NCI-H526 treated with DMSO at 0.1 percent for 48 hours (cell line): Measurements from ENCODE around the gene MTX1.
"Not testable (repeated sequence)": the region's sequence is repeated elsewhere in the genome, so short reads cannot be mapped to it uniquely, and the experiment has no call there.

Experiments used
- DNase-seq: peaks from one replicate; lab custom pipeline; 2025; lab: John Stamatoyannopoulos, UW

Gene MTX1, protein sequence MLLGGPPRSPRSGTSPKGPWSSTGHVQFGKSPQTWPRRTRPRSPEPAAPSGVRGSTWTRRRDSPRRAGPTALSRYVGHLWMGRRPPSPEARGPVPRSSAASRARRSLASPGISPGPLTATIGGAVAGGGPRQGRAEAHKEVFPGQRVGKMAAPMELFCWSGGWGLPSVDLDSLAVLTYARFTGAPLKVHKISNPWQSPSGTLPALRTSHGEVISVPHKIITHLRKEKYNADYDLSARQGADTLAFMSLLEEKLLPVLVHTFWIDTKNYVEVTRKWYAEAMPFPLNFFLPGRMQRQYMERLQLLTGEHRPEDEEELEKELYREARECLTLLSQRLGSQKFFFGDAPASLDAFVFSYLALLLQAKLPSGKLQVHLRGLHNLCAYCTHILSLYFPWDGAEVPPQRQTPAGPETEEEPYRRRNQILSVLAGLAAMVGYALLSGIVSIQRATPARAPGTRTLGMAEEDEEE

DNA sequence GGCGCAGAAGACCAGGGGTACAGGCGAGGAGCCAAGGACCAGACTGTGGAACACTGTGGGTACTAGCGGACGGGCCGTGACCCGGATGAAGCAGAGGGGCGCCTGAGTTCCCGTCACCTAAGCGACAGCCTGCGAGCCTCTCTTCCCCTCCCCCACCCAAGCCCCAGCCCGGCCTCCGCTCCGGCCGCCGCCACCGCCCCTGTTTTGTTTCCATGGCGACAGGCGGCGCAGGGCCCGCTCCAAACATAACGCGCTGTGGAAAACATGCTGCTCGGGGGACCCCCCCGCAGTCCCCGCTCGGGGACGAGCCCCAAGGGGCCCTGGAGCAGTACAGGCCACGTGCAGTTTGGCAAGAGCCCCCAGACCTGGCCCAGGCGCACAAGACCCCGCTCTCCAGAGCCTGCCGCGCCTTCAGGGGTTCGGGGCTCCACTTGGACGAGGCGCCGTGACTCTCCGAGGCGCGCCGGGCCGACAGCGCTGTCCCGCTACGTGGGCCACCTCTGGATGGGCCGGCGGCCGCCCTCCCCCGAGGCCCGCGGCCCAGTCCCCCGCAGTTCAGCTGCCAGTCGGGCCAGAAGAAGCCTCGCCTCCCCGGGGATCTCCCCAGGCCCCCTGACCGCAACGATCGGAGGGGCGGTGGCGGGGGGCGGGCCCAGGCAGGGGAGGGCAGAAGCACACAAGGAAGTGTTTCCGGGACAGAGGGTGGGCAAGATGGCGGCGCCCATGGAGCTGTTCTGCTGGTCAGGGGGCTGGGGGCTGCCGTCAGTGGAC lies at the start of gene MTX1:
Gene MTX1 (plus strand): TSS at position 155 of the 771 bp plus-strand sequence. CDS start 110 bp downstream, at position 265.
- peak; percentile 85 for DNase-seq

DNA sequence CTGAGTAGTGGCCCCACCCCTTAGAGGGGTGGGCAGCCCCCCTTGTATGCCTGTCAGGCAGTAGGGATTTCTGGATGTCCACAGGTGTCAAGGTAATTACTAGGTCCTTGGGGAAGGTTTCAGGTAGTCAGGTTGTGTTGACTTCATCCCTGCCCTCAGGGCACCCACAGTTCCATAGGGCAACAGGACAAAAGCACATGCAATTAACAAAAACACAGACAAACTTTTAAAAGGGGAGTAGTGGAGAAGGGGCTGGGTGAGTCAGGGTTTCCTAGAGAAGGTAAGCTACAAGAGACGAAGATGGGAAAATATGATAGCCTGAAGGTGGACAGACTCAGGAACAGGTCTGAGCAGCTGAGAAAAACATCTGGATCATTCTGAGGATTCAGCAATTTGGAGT lies 49.5 kb upstream of the MTX1 start:
- no peak for DNase-seq

DNA sequence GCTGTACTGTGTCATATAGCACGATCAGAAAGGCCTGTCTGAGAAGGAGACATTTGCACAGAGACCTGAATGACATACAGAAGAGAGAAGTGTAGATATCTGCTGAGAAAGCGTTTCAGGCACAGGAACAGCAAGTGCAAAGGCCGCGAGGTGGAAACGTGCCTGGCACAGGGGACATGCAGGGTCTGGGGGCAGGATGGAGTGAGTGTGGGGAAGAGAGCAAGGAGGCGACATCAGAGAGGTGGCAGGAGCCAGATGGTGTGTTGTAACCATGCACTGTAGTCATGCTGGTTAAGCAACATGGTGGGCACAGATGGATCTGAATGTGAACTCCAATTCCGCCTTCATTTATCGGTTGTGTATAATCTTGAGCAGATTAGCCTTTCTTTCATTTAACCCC lies 48.4 kb upstream of the MTX1 start:
- DNase-seq: no peak

DNA sequence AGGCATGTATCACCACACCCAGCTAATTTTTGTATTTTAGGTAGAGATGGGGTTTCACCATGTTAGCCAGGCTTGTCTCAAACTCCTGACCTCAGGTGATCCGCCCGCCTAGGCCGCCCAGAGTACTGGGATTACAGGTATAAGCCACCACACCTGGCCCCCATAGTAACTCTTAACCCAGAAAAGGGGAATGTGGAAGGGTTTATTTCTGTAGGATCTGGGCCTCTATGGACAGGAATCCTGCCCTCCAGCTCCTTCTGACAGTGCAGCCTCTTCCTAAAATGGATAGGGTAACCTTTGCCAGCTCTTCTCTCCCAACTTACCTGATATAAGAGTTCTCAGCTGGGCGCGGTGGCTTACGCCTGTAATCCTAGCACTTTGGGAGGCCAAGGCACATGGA lies 45.9 kb upstream of the MTX1 start:
- DNase-seq: not testable (repeated sequence)

DNA sequence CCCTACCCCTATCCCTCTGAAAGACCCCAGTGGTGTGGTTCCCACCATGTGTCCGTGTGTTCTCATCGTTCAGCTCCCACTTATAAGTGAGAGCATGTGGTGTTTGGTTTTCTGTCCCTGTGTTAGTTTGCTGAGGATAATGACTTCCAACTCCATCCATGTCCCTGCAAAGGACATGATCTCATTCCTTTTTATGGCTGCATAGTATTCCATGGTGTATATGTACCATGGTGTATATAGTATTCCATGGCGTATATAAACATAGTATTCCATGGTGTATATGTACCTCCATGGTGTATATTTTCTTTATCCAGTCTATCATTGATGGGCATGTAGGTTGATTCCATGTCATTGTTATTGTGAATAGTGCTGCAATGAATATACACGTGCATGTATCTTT lies 44.7 kb upstream of the MTX1 start:
- not testable (repeated sequence) for DNase-seq

DNA sequence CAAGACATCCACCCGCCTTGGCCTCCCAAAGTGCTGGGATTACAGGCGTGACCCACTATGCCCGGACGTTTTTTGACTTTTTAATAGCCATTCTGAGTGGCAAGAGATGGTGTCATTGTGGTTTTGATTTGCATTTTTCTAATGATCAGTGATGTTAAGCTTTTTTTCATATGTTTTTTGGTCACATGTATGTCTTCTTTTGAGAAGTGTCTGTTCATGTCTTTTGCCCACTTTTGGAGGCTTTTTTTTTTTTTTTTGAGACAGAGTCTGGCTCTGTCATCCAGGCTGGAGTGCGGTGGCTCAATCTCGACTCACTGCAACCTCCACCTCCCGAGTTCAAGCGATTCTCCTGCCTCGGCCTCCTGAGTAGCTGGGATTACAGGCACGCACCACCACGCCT lies 43.9 kb upstream of the MTX1 start:
- not testable (repeated sequence) for DNase-seq

DNA sequence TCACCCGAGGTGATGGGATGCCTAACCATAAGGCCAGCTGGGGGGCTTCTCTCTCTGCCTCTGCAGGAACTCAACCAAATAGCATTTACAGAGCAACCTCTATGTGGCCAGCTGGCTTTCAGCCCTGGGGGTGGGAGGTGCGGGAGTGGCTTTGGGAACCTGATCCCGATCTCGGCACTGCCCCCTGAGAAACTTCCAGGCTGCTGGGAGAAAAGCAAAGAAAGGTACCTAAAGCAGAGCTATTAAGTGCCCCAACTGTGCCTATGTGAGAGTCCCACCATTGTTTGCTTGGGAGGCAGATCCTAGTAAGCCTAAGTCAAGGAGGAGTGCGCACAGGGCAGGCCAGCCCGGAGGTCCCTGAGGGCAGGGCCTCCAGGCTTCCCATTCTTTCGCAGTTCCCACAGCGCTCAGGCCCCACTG lies 42.4 kb upstream of the MTX1 start:
- no peak for DNase-seq

DNA sequence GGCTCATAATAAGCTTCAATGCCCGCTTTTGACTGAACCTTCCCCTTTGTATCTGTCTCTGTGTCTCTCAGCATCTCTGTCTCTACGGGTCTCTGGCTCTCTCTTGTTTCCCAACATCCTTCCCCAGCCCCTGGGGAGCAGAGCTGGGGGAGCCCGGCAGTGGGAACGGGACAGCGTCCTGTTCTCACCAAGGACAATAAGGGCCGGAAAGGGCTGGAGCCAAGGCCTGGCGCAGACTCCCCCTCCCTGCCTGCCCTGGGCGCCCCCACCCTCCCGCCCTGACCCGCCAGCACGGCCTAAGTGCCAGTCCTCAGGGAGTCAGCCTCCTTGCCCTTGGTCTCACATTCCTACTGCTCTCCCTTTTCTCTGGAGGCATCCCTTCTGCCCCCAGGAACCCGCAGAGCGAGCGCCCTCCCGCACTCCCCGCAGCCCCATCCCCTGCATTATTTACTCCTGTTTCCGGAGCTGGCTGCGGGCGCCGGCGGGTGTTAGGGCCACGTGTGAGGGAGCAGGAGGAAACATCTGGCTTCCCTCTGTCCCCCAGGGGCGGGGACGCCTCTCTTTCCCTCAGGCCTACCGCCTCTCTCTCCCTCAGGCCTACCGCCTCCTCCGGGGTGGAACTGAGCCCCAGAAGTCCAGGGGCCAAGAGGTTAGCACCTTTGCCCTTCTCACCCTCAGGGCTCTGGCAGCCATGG lies 41.9 kb upstream of the MTX1 start:
- DNase-seq: no peak

DNA sequence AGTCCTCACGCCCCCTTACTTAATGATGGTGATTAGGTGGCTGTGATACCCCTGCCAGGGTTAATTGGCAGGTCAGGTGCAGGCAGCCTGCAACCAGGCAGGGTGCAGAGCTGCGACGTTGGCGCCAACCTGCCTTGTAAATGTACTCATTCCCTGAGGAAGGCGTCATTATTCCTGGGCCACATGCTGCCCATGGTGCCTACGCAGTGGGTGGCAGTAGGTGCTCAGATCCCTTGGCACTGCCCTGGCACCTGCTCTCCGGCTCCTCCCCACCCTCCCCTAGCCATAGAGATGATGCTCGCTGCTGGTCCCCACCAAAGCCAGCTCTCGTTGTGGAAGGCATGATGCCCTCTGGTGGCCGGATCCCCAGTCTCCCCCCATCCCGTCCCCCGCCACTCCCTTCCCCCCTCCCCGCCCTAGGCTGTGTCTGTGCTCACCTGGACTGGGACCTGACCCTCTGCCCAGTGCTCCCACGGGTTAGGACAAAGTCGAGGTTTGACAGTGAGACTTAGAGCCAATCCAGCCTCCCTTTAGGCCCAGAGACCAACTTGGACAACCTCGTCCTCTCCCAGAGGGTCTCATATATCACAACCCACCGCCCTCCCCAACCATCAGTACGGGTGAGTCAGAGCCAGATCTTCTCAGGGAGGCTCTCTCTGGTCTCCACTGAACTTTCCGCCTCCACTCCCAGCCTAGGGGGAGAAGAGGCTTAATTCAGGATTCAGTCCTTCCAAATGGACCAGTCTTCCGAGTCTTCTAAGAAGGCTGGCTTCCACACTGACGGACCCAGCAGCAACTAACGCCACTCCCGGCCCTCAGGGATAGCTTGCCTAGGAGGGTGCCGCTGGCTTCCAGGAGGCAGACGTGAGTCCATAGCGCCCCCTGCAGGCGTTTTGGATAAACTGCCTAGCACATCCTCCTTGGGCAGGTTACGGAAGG lies 41.1 kb upstream of the MTX1 start:
- DNase-seq: peak; percentile 97

DNA sequence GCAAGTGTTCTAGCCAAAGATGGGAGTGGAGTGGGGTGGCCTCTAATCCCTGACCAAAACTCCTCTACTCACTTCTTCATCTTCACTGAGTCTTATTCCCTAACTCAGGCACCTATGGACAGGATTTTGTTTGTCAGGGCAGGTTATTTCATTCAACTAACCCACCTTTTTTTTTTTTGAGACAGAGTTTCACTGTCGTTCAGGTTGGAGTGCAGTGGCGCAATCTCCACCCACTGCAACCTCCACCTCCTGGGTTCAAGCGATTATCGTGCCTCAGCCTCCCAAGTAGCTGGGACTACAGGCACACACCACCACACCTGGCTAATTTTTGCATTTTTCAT lies 40.4 kb upstream of the MTX1 start:
- not testable (repeated sequence) for DNase-seq

DNA sequence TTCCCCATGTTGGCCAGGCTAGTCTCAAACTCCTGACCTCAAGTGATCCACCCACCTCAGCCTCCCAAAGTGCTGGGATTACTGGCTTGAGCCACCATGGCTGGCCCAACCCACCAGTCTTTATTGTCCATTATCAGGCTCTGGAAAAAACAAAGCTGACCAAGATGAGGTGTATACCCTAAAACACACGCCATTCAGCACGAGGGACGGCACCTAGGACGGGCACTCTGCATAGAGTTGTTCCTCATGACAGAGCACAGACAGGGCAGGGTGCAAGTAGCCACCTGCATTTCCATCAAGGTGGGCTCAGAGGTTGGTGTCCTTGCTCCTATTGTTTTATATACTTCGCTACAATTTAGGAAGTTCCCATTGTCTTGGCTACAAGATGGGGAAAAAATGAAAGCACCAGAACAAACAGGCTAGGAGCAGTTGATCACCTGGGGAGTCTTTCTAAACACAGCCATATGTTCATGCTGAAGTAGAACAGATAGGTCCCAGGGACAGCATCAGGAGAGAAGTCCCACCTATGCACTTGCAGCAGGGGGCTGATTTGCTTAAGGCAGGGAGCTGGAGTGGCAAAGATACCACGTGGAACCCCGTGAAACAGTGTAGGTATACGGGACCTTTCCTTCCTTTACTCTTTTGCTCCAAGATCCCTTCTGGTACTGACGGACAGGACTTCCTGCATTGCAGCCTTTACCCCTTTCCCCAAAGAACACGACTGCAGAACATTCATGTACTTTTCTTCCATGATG lies 39.9 kb upstream of the MTX1 start:
- no peak for DNase-seq

DNA sequence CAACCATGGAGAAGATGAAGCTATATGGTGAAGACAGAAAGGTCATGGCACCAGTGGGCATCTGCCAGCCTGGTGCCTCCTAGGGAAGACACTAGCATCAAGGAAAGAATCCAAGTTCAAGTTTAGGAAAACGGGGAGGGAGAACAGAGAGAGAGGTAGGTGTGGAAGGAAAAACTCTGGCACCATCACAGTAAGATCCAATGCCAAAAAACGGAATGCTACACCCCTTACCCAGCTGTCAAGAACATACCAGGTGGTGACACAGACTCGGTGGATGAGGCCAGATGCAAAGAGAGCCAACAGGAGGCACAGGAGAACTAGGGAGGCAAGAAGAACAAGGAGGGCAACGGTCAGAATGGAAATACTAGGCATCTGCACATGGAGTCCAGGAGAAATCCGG lies 39.0 kb upstream of the MTX1 start:
- no peak for DNase-seq

DNA sequence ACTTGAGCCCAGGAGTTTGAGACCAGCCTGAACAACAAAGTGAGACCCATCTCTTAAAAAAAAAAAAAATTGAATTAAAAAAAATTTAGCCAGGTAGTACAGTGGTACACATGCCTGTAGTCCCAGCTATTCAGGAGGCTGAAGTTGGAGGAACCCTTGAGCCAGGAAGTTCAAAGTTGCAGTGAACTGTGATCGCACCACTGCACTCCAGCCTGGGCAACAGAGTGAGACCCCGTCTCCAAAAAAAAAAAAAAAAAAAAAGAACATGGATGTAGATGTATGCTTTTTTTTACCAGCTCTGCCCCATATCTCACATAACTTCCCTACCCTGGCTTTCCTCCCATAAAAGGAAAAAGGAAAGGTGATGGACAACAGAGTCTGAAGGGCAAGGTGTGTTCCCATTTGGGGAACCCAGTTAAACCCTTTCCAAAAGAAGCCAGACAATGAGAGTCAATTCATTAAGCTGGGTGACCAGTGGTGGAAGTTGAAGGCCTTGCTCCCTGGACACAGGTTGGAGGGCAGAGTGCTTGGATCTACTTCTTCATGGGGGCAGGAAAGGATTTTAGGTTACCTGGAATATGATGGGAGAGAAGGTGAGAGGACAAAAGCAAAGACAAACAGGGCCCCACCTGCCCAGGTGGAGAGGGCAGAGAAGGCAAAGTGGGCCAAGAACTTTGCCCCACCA lies 38.3 kb upstream of the MTX1 start:
- DNase-seq: no peak

DNA sequence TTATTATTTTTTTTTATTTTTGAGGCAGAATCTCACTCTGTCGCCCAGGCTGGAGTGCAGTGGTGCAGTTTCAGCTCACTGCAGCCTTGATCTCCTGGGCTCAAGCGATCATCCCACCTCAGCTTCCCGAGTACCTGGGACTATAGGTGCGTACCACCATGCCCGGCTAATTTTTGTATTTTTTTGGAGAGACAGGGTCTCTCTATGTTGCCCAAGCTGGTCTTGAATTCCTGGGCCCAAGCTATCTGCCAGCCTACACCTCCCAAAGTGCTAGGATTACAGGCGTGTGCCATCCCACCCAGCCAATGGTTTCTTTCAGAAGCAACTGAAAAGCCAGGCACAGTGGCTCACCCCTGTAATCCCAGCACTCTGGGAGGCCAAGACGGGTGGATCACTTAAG lies 37.7 kb upstream of the MTX1 start:
- DNase-seq: no peak

DNA sequence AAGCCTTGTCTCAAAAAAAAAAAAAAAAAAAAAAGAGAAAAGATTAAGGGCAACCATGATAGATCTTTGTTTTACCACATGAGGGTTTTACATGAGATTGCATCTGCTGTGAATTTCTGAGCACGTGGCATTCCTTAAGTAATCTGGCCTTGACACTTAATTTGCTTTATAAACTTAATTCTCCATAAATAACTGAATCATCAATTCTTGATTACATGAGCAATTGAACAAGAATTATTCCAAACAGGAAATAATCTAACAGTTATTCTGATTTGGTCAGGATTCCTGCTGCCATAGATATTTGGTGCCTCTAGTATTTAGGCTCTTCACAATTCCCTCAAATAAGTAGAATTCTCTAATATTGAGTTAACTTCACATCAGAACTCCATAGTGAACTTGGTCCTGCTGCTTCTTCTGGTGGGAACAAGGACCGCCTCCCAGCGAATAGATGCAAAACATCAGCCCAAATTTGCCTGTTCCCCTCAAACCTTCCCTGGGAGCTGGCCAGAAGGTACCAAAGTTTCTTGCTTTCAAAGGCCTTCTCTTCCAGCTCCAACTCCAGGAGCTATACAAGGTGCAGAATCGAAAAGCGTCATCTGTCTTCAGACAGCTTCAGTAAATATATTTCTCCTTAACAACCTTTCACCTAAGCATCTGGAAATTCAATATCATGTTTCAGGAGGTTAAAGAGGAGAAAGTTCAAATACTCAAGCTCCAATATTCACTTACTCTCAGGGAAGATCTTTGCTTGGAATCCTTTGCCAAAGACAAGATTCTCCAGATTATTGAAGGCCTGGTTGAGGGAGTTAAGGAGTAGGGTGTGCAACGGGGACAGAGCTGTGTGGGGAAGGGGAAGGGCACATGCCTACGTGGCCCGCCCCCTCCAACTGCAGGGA lies 36.4 kb upstream of the MTX1 start:
- DNase-seq: no peak

DNA sequence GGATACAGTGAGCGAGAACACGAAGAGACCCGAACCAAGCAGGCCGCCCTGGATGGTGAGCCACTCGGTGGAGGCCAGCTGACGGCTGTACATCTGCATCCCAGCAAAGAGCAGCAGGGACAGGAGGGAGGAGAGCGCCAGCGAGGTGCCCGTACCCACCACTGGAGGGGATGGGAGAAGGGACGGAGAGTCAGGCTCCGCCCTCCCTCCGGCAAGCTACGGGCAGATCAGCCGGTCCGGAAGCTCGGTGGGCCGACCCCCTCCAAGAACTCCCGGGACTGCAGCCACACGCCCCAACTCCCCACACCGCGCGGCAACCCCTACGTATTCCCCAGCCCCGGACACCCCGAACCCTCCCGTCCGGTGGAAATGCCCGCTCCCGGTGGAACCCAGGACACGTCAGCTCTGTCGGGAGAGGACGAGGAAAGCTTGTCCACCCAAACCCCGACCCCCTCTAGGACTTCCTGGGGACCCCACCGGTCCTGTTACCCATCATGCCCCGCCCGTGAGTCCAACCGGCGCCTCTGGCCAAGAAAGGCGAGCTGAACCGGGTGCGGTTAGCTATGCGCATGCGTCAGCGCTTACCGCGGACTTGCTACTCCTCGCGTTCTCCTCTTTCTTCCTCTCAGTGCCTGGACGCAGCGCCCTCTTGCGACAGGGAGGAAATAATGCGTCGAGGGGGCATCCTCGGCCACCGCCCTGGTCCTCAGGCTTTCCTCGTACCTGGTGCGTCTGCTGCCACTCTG lies 35.6 kb upstream of the MTX1 start, which contains the start of gene KRTCAP2:
Gene KRTCAP2 (minus strand): TSS at position 573 of the 746 bp plus-strand sequence. CDS start 80 bp downstream, at position 493.
- DNase-seq: peak; percentile 99

DNA sequence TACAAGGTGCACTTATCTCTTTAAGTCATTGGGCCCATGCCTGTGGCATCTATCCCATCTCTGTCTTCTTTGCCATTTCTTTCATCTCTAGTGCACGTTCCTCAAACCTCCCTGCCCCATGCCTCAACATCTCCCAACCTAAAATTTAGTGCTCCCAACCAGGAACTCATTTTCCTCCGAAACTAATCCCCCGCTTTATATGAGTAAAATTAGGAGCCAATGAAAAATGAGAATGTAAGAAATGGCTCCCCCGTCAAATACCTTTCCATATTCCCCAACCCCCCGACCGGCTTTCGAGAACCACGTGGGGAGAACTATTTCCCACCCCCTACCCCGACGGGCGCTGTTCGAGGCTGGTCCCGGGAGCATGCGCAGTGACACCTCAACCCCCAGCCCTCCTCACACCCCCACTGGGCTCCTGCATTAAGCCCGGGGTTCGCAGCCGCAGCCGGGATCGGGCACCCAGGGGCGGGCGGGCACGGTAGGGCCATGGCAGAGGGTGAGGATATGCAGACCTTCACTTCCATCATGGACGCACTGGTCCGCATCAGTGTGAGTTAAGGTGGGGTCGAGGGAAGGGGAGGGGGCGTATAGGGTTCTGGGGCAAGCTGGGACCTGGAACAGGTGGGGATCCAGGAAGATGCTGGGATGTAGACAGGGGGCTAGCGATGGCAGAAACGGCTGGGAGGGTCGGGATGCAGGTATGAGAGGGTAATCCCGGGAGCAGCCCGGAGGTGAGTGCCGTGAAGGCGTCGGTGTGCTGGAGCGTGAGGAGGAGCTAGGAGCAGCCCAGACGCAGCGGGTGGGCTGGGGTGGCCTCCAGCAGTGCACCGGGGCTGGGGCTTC lies 34.8 kb upstream of the MTX1 start, which contains the start of gene TRIM46:
Gene TRIM46 (plus strand): TSS at position 372 of the 846 bp plus-strand sequence. CDS start 118 bp downstream, at position 490.
- DNase-seq: peak; percentile 90
